Left ventricle myocardium inferior (tissue), 1 donor: Measurements from ENCODE around the gene STAT5A. TPM values are rescaled to one million over a fixed set of nuclear protein-coding genes. Genes with fewer than 3 reads are reported as not detected.
"Not testable (repeated sequence)": the region's sequence is repeated elsewhere in the genome, so short reads cannot be mapped to it uniquely, and the experiment has no call there.

ENCODE experiments used
- DNase-seq: peaks from one replicate; pipeline ENCODE4 v3.0.0-alpha.2; 2020
- H3K27ac ChIP-seq: fragments of 200-600 bp; replicated peaks from 2 replicates; pipeline ENCODE4 v1.8.0; 2021
- H3K27me3 ChIP-seq: fragments of 200-600 bp; 2 replicates; pipeline ENCODE4 v1.8.0; 2021; ENCODE audit warnings: low read depth
- H3K36me3 ChIP-seq: fragments of 200-600 bp; 2 replicates; pipeline ENCODE4 v1.8.0; 2021
- H3K4me1 ChIP-seq: fragments of 200-600 bp; 2 replicates; pipeline ENCODE4 v1.8.0; 2021
- H3K4me3 ChIP-seq: fragments of 200-600 bp; 2 replicates; pipeline ENCODE4 v1.8.0; 2021; ENCODE audit warnings: mild to moderate bottlenecking, moderate library complexity
- H3K9me3 ChIP-seq: fragments of 200-600 bp; replicated peaks from 2 replicates; pipeline ENCODE4 v1.8.0; 2021
- CTCF ChIP-seq: fragments of 200-600 bp; IDR thresholded peaks from 2 replicates; pipeline ENCODE4 v1.8.0; 2021; ENCODE audit warnings: antibody characterized with exemption, mild to moderate bottlenecking, borderline replicate concordance
- intact Hi-C: fragments of 100-400 bp; cut with micrococcal nuclease; formaldehyde crosslinking; loops from one replicate; pipeline ENCODE4 v1.11.0; 2022
- total RNA-seq: library from RNA; stranded (reverse); fragmentation: NEBNext Ultra II Directional; extraction: Animal tissue kit (Norgen Biotek cat#: 25700); gene quantifications from one replicate; pipeline ENCODE4 v1.2.1, GENCODE V29; 2021
- donor health status: DM: no; HTN: yes; CAD: no; lungs with severe emphysema.

STAT5A gene
- total RNA-seq, 1 donor from 2014 or later: 16.7 TPM

GRCh38 chr17:42252597-42253550 lies 35.4 kb upstream of the STAT5A start:
- no peak for DNase-seq

GRCh38 chr17:42253578-42253977 lies 34.7 kb upstream of the STAT5A start:
- no peaks in the 10 kb centered on the region for H3K27me3 ChIP-seq
- no peak overlapping the region for H3K4me3 ChIP-seq
- TF ChIP-seq CTCF: no peak
- intact Hi-C loops: no loop called here
- no peaks in the 10 kb centered on the region for H3K9me3 ChIP-seq
- no peaks in the 10 kb centered on the region for H3K36me3 ChIP-seq
- peaks cover 43% of the 10 kb centered on the region for H3K4me1 ChIP-seq
- no peak for DNase-seq
- no peak overlapping the region for H3K27ac ChIP-seq

More at GRCh38 chr17:42252597-42253550, 35.4 kb upstream of the STAT5A start:
- no peak for TF ChIP-seq CTCF
- intact Hi-C loops: no loop called here
- no peak overlapping the region for H3K27ac ChIP-seq
- H3K4me1 ChIP-seq: peaks cover 49% of the 10 kb centered on the region
- no peaks in the 10 kb centered on the region for H3K9me3 ChIP-seq
- no peaks in the 10 kb centered on the region for H3K36me3 ChIP-seq
- H3K4me3 ChIP-seq: no peak overlapping the region
- no peaks in the 10 kb centered on the region for H3K27me3 ChIP-seq

GRCh38 chr17:42255445-42255844 lies 32.9 kb upstream of the STAT5A start:
- Histone ChIP-seq H3K27me3 (no peaks in the 10 kb centered on the region), H3K4me3 (no peak overlapping the region), H3K36me3 (no peaks in the 10 kb centered on the region), H3K27ac (no peak overlapping the region), H3K9me3 (no peaks in the 10 kb centered on the region), H3K4me1 (peaks cover 30% of the 10 kb centered on the region)
- no peak for DNase-seq
- no peak for TF ChIP-seq CTCF
- intact Hi-C loops: no loop called here

DNA sequence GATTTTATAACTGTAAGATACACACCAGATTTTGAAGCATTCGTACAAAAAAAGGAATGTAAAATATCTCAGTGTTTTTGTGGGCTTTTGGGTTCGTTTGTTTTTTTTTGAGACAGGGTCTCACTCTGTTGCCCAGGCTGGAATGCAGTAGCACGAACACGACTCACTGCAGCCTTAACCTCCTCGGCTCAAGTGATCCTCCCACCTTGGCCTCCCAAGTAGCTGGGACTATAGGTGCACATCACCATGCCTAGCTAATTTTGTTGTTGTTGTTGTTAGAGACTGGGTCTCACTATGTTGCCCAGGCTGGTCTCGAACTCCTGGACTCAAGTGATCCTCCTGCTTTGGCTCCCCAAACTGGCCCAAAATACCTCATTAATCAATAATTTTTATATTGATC lies 28.0 kb upstream of the STAT5A start:
- TF ChIP-seq CTCF: no peak
- Histone ChIP-seq H3K4me1 (peaks cover 2% of the 10 kb centered on the region), H3K36me3 (no peaks in the 10 kb centered on the region), H3K27ac (no peak overlapping the region), H3K9me3 (no peaks in the 10 kb centered on the region), H3K27me3 (no peaks in the 10 kb centered on the region), H3K4me3 (no peak overlapping the region)
- no peak for DNase-seq
- intact Hi-C loops: no loop called here

DNA sequence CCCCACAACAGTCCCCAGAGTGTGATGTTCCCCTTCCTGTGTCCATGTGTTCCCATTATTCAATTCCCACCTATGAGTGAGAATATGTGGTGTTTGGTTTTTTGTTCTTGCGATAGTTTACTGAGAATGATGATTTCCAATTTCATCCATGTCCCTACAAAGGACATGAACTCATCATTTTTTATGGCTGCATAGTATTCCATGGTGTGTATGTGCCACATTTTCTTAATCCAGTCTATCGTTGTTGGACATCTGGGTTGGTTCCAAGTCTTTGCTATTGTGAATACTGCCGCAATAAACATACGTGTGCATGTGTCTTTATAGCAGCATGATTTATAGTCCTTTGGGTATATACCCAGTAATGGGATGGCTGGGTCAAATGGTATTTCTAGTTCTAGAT lies 23.9 kb upstream of the STAT5A start:
- H3K27ac ChIP-seq, DNase-seq, H3K36me3 ChIP-seq, H3K4me1 ChIP-seq, H3K4me3 ChIP-seq, H3K9me3 ChIP-seq, H3K27me3 ChIP-seq, intact Hi-C loops: not testable (repeated sequence)

DNA sequence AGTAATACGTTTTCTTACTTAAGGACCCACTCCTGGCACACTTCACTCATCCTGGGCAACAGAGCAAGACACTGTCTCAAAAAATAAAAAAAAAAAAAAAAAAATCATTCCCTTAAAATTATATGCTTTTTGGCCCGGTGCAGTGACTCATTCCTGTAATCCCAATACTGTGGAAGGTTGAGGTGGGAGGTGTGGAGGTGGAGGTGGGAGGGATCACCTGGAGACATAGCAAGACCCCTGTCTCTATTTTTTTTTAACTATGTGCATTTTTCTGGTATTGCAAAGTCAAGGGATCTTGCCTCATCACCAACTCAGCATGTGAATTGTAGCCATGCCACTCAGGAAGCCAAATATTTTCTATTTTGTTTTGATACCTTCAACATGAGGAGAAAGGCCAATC lies 21.8 kb upstream of the STAT5A start:
- DNase-seq: no peak
- H3K27me3 ChIP-seq: no peaks in the 10 kb centered on the region
- no peak overlapping the region for H3K27ac ChIP-seq
- no peaks in the 10 kb centered on the region for H3K9me3 ChIP-seq
- no peak overlapping the region for H3K4me3 ChIP-seq
- intact Hi-C loops: no loop called here
- H3K4me1 ChIP-seq: peaks cover 10% of the 10 kb centered on the region
- TF ChIP-seq CTCF: no peak
- no peaks in the 10 kb centered on the region for H3K36me3 ChIP-seq
